ENCODE results near the gene AP1M2. TPM values are rescaled to one million over a fixed set of nuclear protein-coding genes. Genes with fewer than 3 reads are reported as not detected.
A peak's percentile ranks its signal among the peaks of the same experiment; 100 is the strongest.

The AP1M2 gene
- polyA plus RNA-seq, 2 donors, result 54.2 to 55.4 TPM

GRCh38 chr19:10566658-10567410, 20.3 kb downstream of the AP1M2 start:
- 57 to 64% methylated on average over 19 of the region's 19 CpGs for WGBS, 2 donors
- Histone ChIP-seq H3K9me3 (ENCODE audit: control insufficient read depth in 2 of 2, insufficient read depth in 1 of 2, low read depth in 1 of 2, low read length in 1 of 2) (no peaks in the 10 kb centered on the region), H3K36me3 (ENCODE audit: control insufficient read depth in 2 of 2, insufficient read depth in 2 of 2, low read length in 1 of 2) (no peaks in the 10 kb centered on the region), H3K27me3 (ENCODE audit: control insufficient read depth in 1 of 2, insufficient read depth in 2 of 2, low read length in 2 of 2) (no peaks in the 10 kb centered on the region), H3K4me3 (ENCODE audit: low read depth in 1 of 2, low read length in 2 of 2) (no peak overlapping the region), H3K4me1 (ENCODE audit: control insufficient read depth in 2 of 2, insufficient read depth in 2 of 2, low read length in 1 of 2) (peaks cover 3 to 4% of the 10 kb centered on the region in 2 donors), H3K27ac (ENCODE audit: low read depth in 2 of 2, low read length in 1 of 2) (peak overlapping the region; percentile 88 to 94)

GRCh38 chr19:10566408-10566657, 20.8 kb downstream of the AP1M2 start:
- WGBS, 2 donors, result 5 to 7% methylated on average over 4 of the region's 4 CpGs

DNA sequence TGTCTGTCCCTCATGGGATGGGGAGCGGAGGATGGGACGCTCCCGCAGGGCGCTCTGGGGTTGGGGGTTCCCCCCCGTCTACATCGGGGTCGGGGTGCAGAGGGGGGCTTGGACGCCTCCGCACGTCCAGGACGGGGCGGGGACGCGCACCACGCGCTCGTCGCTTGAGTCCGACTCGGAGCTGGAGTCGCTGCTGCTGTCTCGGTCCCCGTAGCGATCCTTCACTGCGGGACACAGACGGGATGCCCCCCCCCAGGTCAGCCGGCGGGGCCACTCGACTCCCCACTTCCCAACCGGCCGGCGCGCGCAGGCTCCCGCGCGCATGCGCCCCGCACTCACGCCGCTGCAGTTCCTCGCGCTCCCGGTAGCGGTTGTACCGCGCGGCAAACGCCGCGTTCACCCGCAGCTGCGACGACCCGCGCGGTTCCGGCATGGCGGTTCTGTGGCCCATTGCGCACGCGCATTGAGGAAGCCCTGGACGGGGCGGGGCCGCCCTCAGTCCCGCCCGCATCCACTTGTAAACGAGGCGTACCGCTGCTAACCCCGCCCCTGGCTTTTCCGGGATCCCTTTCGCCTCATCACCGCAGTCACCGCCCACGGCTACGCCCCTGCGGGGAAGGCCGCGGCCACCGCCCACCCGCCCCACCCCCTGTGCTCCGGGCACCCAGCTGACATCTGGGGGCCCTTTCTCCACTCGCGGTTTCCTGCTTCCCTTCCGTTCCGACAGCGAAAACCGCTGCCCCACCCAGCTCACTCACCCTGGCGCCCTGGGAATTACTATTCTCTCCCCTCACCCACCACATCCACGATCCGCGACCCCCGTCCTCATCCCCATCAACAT, 21.3 kb downstream of the AP1M2 start, which contains the start of gene KRI1:
Gene KRI1 (minus strand): TSS at position 444 of the 841 bp plus-strand sequence. CDS start 11 bp downstream, at position 433.
- Histone ChIP-seq H3K36me3 (ENCODE audit: control insufficient read depth in 2 of 2, insufficient read depth in 2 of 2, low read length in 1 of 2) (no peaks in the 10 kb centered on the region), H3K4me3 (ENCODE audit: low read depth in 1 of 2, low read length in 2 of 2) (peak within 1 kb of the TSS; percentile 73 to 88), H3K27me3 (ENCODE audit: control insufficient read depth in 1 of 2, insufficient read depth in 2 of 2, low read length in 2 of 2) (no peaks in the 10 kb centered on the region), H3K4me1 (ENCODE audit: control insufficient read depth in 2 of 2, insufficient read depth in 2 of 2, low read length in 1 of 2) (peaks cover 3 to 4% of the 10 kb centered on the region in 2 donors), H3K27ac (ENCODE audit: low read depth in 2 of 2, low read length in 1 of 2) (peak within 1 kb of the TSS; percentile 93 to 94), H3K9me3 (ENCODE audit: control insufficient read depth in 2 of 2, insufficient read depth in 1 of 2, low read depth in 1 of 2, low read length in 1 of 2) (no peaks in the 10 kb centered on the region)
- WGBS, 2 donors, result 0% methylated on average over 70 to 94 of the region's 94 CpGs

More at GRCh38 chr19:10566408-10566657, 20.8 kb downstream of the AP1M2 start:
- no peaks in the 10 kb centered on the region for H3K9me3 ChIP-seq (ENCODE audit: control insufficient read depth in 2 of 2, insufficient read depth in 1 of 2, low read depth in 1 of 2, low read length in 1 of 2)
- no peaks in the 10 kb centered on the region for H3K27me3 ChIP-seq (ENCODE audit: control insufficient read depth in 1 of 2, insufficient read depth in 2 of 2, low read length in 2 of 2)
- H3K27ac ChIP-seq (ENCODE audit: low read depth in 2 of 2, low read length in 1 of 2), result peak overlapping the region; percentile 88 to 94
- H3K36me3 ChIP-seq (ENCODE audit: control insufficient read depth in 2 of 2, insufficient read depth in 2 of 2, low read length in 1 of 2), result no peaks in the 10 kb centered on the region
- peaks cover 3 to 4% of the 10 kb centered on the region in 2 donors for H3K4me1 ChIP-seq (ENCODE audit: control insufficient read depth in 2 of 2, insufficient read depth in 2 of 2, low read length in 1 of 2)
- peak overlapping the region; percentile 30 to 73 for H3K4me3 ChIP-seq (ENCODE audit: low read depth in 1 of 2, low read length in 2 of 2)

- 10 to 20% methylated on average over 10 of the region's 10 CpGs for WGBS, 2 donors
- Histone ChIP-seq H3K4me1 (ENCODE audit: control insufficient read depth in 2 of 2, insufficient read depth in 2 of 2, low read length in 1 of 2) (peaks cover 3 to 4% of the 10 kb centered on the region in 2 donors), H3K27me3 (ENCODE audit: control insufficient read depth in 1 of 2, insufficient read depth in 2 of 2, low read length in 2 of 2) (no peaks in the 10 kb centered on the region), H3K4me3 (ENCODE audit: low read depth in 1 of 2, low read length in 2 of 2) (peak overlapping the region; percentile 73 to 88), H3K27ac (ENCODE audit: low read depth in 2 of 2, low read length in 1 of 2) (peak overlapping the region; percentile 92 to 93), H3K9me3 (ENCODE audit: control insufficient read depth in 2 of 2, insufficient read depth in 1 of 2, low read depth in 1 of 2, low read length in 1 of 2) (no peaks in the 10 kb centered on the region), H3K36me3 (ENCODE audit: control insufficient read depth in 2 of 2, insufficient read depth in 2 of 2, low read length in 1 of 2) (peaks cover 0 to 3% of the 10 kb centered on the region in 2 donors)
These were observed 22.0 kb downstream of the AP1M2 start for GRCh38 chr19:10565028-10565566.

- 89 to 90% methylated on average over 5 of the region's 5 CpGs for WGBS, 2 donors
- no peak overlapping the region for H3K27ac ChIP-seq (ENCODE audit: low read depth in 2 of 2, low read length in 1 of 2)
- H3K9me3 ChIP-seq (ENCODE audit: control insufficient read depth in 2 of 2, insufficient read depth in 1 of 2, low read depth in 1 of 2, low read length in 1 of 2), result no peaks in the 10 kb centered on the region
- no peak overlapping the region for H3K4me3 ChIP-seq (ENCODE audit: low read depth in 1 of 2, low read length in 2 of 2)
- H3K27me3 ChIP-seq (ENCODE audit: control insufficient read depth in 1 of 2, insufficient read depth in 2 of 2, low read length in 2 of 2), result no peaks in the 10 kb centered on the region
- H3K36me3 ChIP-seq (ENCODE audit: control insufficient read depth in 2 of 2, insufficient read depth in 2 of 2, low read length in 1 of 2), result peaks cover 0 to 20% of the 10 kb centered on the region in 2 donors
- peaks cover 3 to 4% of the 10 kb centered on the region in 2 donors for H3K4me1 ChIP-seq (ENCODE audit: control insufficient read depth in 2 of 2, insufficient read depth in 2 of 2, low read length in 1 of 2)
These were observed 24.5 kb downstream of the AP1M2 start for GRCh38 chr19:10562609-10563008.

DNA sequence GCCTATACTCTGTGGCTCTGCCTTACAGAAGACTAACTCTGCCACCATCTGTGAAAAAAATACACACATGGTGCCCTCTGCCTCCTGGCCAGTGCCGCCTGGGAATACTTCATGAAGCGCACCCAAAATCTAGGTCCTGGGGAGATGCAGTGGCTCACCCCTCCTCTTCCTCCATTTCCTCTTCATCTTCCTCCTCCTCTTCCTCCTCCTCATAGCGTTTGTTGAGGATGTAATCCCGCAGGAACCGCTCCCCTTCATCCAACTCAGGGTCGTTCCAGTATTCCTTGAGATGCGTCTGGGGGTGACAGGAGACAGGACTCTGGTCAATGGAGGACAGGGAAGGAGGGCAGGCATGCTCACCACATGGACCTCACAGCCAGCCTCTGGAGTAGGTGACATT, 27.0 kb downstream of the AP1M2 start:
- no peaks in the 10 kb centered on the region for H3K9me3 ChIP-seq (ENCODE audit: control insufficient read depth in 2 of 2, insufficient read depth in 1 of 2, low read depth in 1 of 2, low read length in 1 of 2)
- peaks cover under 1 to 29% of the 10 kb centered on the region in 2 donors for H3K36me3 ChIP-seq (ENCODE audit: control insufficient read depth in 2 of 2, insufficient read depth in 2 of 2, low read length in 1 of 2)
- H3K4me1 ChIP-seq (ENCODE audit: control insufficient read depth in 2 of 2, insufficient read depth in 2 of 2, low read length in 1 of 2), result peaks cover 0 to 10% of the 10 kb centered on the region in 2 donors

DNA sequence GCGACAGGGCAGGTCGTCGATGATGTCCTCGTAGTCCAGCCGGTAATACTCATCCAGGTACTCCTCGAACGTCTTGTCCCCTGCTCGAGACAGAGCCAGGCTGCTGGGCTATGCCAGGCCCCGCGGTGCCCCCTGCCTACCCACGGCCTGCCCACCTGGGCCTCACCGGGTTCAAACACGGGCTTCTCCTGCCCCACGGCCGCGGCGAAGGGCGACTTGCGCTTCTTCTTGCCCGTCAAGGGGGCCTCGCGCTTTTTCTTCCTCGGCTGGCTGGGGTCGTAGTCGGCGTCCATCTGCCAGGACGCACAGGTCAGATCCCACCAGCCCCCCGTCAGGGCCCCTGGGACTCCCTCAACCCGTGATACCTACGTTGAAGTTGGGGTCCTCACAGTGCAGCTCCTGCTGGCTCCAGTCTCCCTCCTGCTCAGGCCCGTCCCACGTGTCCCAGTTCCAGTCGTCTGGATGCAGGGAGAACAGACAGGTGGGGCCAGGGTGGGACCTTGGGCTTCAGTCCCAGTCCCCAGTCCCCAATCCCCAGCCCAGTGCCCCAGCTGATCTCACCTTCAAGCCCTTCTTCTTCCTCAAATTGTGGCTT, 29.4 kb downstream of the AP1M2 start:
- Histone ChIP-seq H3K27ac (ENCODE audit: low read depth in 2 of 2, low read length in 1 of 2) (peak overlapping the region in 1 of 2 donors; percentile 15), H3K27me3 (ENCODE audit: control insufficient read depth in 1 of 2, insufficient read depth in 2 of 2, low read length in 2 of 2) (no peaks in the 10 kb centered on the region), H3K4me3 (ENCODE audit: low read depth in 1 of 2, low read length in 2 of 2) (no peak overlapping the region), H3K36me3 (ENCODE audit: control insufficient read depth in 2 of 2, insufficient read depth in 2 of 2, low read length in 1 of 2) (peaks cover 12 to 38% of the 10 kb centered on the region in 2 donors), H3K9me3 (ENCODE audit: control insufficient read depth in 2 of 2, insufficient read depth in 1 of 2, low read depth in 1 of 2, low read length in 1 of 2) (no peaks in the 10 kb centered on the region), H3K4me1 (ENCODE audit: control insufficient read depth in 2 of 2, insufficient read depth in 2 of 2, low read length in 1 of 2) (peaks cover 0 to 7% of the 10 kb centered on the region in 2 donors)
- WGBS, 2 donors, result 93% methylated on average over 33 of the region's 33 CpGs

More for the DNA sequence above, 27.0 kb downstream of the AP1M2 start:
- H3K4me3 ChIP-seq (ENCODE audit: low read depth in 1 of 2, low read length in 2 of 2), result no peak overlapping the region
- no peak overlapping the region for H3K27ac ChIP-seq (ENCODE audit: low read depth in 2 of 2, low read length in 1 of 2)
- no peaks in the 10 kb centered on the region for H3K27me3 ChIP-seq (ENCODE audit: control insufficient read depth in 1 of 2, insufficient read depth in 2 of 2, low read length in 2 of 2)
- WGBS, 2 donors, result 87 to 90% methylated on average over 7 of the region's 7 CpGs

DNA sequence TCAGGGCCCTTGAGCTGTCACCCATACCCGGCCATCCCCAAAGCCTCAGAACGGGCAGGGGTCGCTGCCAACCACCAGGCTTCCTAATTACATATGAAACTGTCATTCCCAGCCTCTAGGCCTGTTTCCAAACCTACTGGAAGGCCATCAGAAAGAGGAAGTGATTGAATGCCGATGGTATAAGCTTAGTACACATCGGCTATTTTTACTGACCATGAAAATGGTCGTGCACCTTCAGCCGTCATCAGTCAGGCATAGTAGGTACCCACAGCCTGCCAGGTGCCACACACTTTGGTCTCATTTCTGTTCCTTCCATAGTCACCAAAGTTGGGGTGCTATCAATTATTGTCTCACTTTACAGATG, 31.5 kb downstream of the AP1M2 start:
- Histone ChIP-seq H3K36me3 (ENCODE audit: control insufficient read depth in 2 of 2, insufficient read depth in 2 of 2, low read length in 1 of 2) (peaks cover 12 to 50% of the 10 kb centered on the region in 2 donors), H3K4me1 (ENCODE audit: control insufficient read depth in 2 of 2, insufficient read depth in 2 of 2, low read length in 1 of 2) (peaks cover 0 to 7% of the 10 kb centered on the region in 2 donors), H3K27me3 (ENCODE audit: control insufficient read depth in 1 of 2, insufficient read depth in 2 of 2, low read length in 2 of 2) (no peaks in the 10 kb centered on the region), H3K9me3 (ENCODE audit: control insufficient read depth in 2 of 2, insufficient read depth in 1 of 2, low read depth in 1 of 2, low read length in 1 of 2) (no peaks in the 10 kb centered on the region), H3K27ac (ENCODE audit: low read depth in 2 of 2, low read length in 1 of 2) (peak overlapping the region; percentile 79 to 89), H3K4me3 (ENCODE audit: low read depth in 1 of 2, low read length in 2 of 2) (no peak overlapping the region)
- 57 to 66% methylated on average over 7 of the region's 7 CpGs for WGBS, 2 donors

All from esophagus (tissue), 2 donors.